GM23338 (cell line): Measurements from ENCODE around the gene KDM4C. TPM values are rescaled to one million over a fixed set of nuclear protein-coding genes. Genes with fewer than 3 reads are reported as not detected.

Experiments
- ATAC-seq: fragments of 200-7000 bp; cut with Tn5 transposase; 3 replicates; pipeline ENCODE4 v1.9.1; 2020
- DNase-seq: peaks from one replicate; pipeline ENCODE4 v3.0.0-alpha.2; 2015; ENCODE audit warnings: low spot score
- H2AFZ ChIP-seq: fragments of 200-600 bp; sonication (generic); 2 replicates; pipeline ENCODE4 v1.8.0; 2016; ENCODE audit warnings: antibody characterized with exemption, mild to moderate bottlenecking, moderate library complexity
- H3F3A ChIP-seq: fragments of 200-600 bp; sonication (generic); replicated peaks from 2 replicates; pipeline ENCODE4 v1.8.0; 2017; ENCODE audit warnings: antibody characterized with exemption, mixed run types, low read depth
- H3K27ac ChIP-seq: fragments of 200-600 bp; sonication (generic); 2 replicates; pipeline ENCODE4 v1.6.1; 2016; ENCODE audit warnings: low read depth
- H3K27me3 ChIP-seq: fragments of 200-600 bp; sonication (generic); 2 replicates; pipeline ENCODE4 v1.8.0; 2016; ENCODE audit warnings: mild to moderate bottlenecking, mixed run types, moderate library complexity; ENCODE audit not compliant: insufficient read depth
- H3K36me3 ChIP-seq: fragments of 200-600 bp; sonication (generic); 2 replicates; pipeline ENCODE4 v1.8.0; 2016; ENCODE audit warnings: mild to moderate bottlenecking; ENCODE audit not compliant: insufficient read depth
- H3K4me1 ChIP-seq: fragments of 200-600 bp; sonication (generic); 2 replicates; pipeline ENCODE4 v1.8.0; 2016; ENCODE audit warnings: mild to moderate bottlenecking, moderate library complexity; ENCODE audit not compliant: insufficient read depth
- H3K4me2 ChIP-seq: fragments of 200-600 bp; sonication (generic); 2 replicates; pipeline ENCODE4 v1.7.1; 2017; ENCODE audit warnings: mixed run types
- H3K4me3 ChIP-seq: fragments of 200-600 bp; sonication (generic); 2 replicates; pipeline ENCODE4 v1.6.1; 2016; ENCODE audit warnings: mixed run types
- H3K79me2 ChIP-seq: fragments of 200-600 bp; sonication (generic); replicated peaks from 2 replicates; pipeline ENCODE4 v1.8.0; 2017; ENCODE audit warnings: mild to moderate bottlenecking; ENCODE audit not compliant: insufficient read depth
- H3K9me2 ChIP-seq: fragments of 200-600 bp; sonication (generic); 2 replicates; pipeline ENCODE4 v1.8.0; 2017; ENCODE audit not compliant: insufficient read depth
- H4K20me1 ChIP-seq: fragments of 200-600 bp; sonication (generic); replicated peaks from 2 replicates; pipeline ENCODE4 v1.8.0; 2017; ENCODE audit warnings: mild to moderate bottlenecking; ENCODE audit not compliant: insufficient read depth
- H3K27ac Mint-ChIP-seq: 2 replicates; pipeline ENCODE4 v1.8.0; 2020; ENCODE audit warnings: inconsistent platforms, mild to moderate bottlenecking, moderate library complexity, mixed read lengths
- H3K27me3 Mint-ChIP-seq: 3 replicates; pipeline ENCODE4 v1.8.0; 2022; ENCODE audit warnings: low read depth, mild to moderate bottlenecking, moderate library complexity, mixed read lengths, inconsistent platforms; ENCODE audit not compliant: insufficient read depth, poor library complexity
- H3K36me3 Mint-ChIP-seq: 3 replicates; pipeline ENCODE4 v1.8.0; 2021; ENCODE audit warnings: low read depth, mild to moderate bottlenecking, inconsistent platforms, moderate library complexity, mixed read lengths
- H3K4me1 Mint-ChIP-seq: 3 replicates; pipeline ENCODE4 v1.8.0; 2020; ENCODE audit warnings: mild to moderate bottlenecking, inconsistent platforms, mixed read lengths
- H3K4me3 Mint-ChIP-seq: 3 replicates; pipeline ENCODE4 v1.8.0; 2021; ENCODE audit warnings: moderate library complexity, mild to moderate bottlenecking, inconsistent platforms, mixed read lengths
- H3K9me3 Mint-ChIP-seq: 3 replicates; pipeline ENCODE4 v1.8.0; 2020; ENCODE audit warnings: moderate library complexity, mild to moderate bottlenecking, inconsistent platforms, mixed read lengths
- CREB1 ChIP-seq: fragments of 250-450 bp; sonication (Bioruptor Pico); IDR thresholded peaks from 2 replicates; pipeline ENCODE4 v1.5.0; 2020; ENCODE audit warnings: low read depth, mild to moderate bottlenecking, moderate library complexity
- EZH2 ChIP-seq: fragments of 200-600 bp; sonication (generic); IDR thresholded peaks from one replicate; pipeline ENCODE4 v1.8.0; 2017; ENCODE audit warnings: antibody characterized with exemption, mild to moderate bottlenecking, low read depth; ENCODE audit not compliant: unreplicated experiment
- EZH2phosphoT487 ChIP-seq: fragments of 200-600 bp; sonication (generic); IDR thresholded peaks from one replicate; pipeline ENCODE4 v1.8.1; 2018; ENCODE audit warnings: antibody characterized with exemption; ENCODE audit not compliant: unreplicated experiment
- JUNB ChIP-seq: IDR thresholded peaks from one replicate; pipeline ENCODE4 v1.6.1; 2016; ENCODE audit warnings: antibody characterized with exemption; ENCODE audit not compliant: unreplicated experiment
- NANOG ChIP-seq: IDR thresholded peaks from 2 replicates; pipeline ENCODE4 v1.6.1; 2016; ENCODE audit warnings: antibody characterized with exemption, borderline replicate concordance
- POLR2AphosphoS5 ChIP-seq: IDR thresholded peaks from 2 replicates; pipeline ENCODE4 v1.6.1; 2016; ENCODE audit warnings: antibody characterized with exemption, low read depth
- STAT1 ChIP-seq: IDR thresholded peaks from one replicate; pipeline ENCODE4 v1.6.1; 2016; ENCODE audit warnings: antibody characterized with exemption; ENCODE audit not compliant: unreplicated experiment
- ZNF114 ChIP-seq: fragments of 250-450 bp; sonication (Bioruptor Pico); IDR thresholded peaks from 2 replicates; pipeline ENCODE4 v1.5.0; 2020; ENCODE audit warnings: mild to moderate bottlenecking, moderate library complexity
- ZNF331 ChIP-seq: fragments of 250-450 bp; sonication (Bioruptor Pico); IDR thresholded peaks from 2 replicates; pipeline ENCODE4 v1.5.0; 2020; ENCODE audit warnings: low read depth, mild to moderate bottlenecking, moderate library complexity
- polyA plus RNA-seq: library from polyadenylated mRNA; unstranded; fragments of >200 nt; fragmentation: Nextera tagmentation; extraction: Ambion mirVana; gene quantifications from 2 replicates; pipeline ENCODE4 v1.2.1, GENCODE V29; 2016
- total RNA-seq: library from RNA; depleted of rRNA; stranded (reverse); fragments of >200 nt; shearing (Covaris generic); gene quantifications from 2 replicates; pipeline ENCODE4 v1.2.3, GENCODE V29; 2014
- TF ChIP-seq, protein P1 (sequence below): IDR thresholded peaks from 2 replicates; pipeline ENCODE4 v1.6.1; 2016; ENCODE audit warnings: antibody characterized with exemption
- TF ChIP-seq, protein P2 (sequence below): IDR thresholded peaks from one replicate; pipeline ENCODE4 v1.6.1; 2018; ENCODE audit warnings: antibody characterized with exemption; ENCODE audit not compliant: unreplicated experiment
- TF ChIP-seq, protein P3 (sequence below), 2 experiments: fragments of 200-600 bp in 1 of 2; sonication (generic) in 1 of 2; conservative IDR thresholded peaks; 2 replicates each; pipeline versions ENCODE4 v1.5.1 to v1.6.1; 2016 to 2017; ENCODE audit warnings: antibody characterized with exemption in 2 of 2, low read depth in 2 of 2, mild to moderate bottlenecking in 2 of 2, moderate library complexity in 1 of 2
- TF ChIP-seq, protein P4 (sequence below): fragments of 250-450 bp; sonication (Bioruptor Pico); IDR thresholded peaks from 2 replicates; pipeline ENCODE4 v1.5.0; 2020; ENCODE audit warnings: mild to moderate bottlenecking, moderate library complexity

KDM4C gene
- total and polyA plus RNA-seq, 2 experiments from 2014 or later, result 12.0 to 43.8 TPM

DNA sequence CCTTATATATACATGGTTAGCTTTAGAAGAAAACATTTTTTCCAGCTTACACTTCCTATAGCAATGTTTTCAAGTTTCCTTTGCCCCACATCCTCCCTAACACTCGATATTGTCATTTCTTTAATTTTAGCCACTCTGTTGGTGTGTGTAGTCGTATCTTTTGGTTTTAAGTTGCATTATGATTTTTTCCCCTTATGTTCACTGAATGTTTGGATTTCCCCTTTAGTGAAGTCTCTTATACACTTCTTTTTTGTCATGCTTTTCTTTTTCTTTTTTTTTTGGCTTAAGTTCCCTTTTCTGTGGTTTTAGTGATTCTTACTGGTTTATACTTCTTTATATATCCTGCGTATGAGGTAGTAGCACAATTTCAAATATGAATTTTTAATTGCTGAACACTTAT is 58.8 kb downstream of the KDM4C start:
- H3K4me1 ChIP-seq, result peaks cover 26% of the 10 kb centered on the region
- H3K4me3 ChIP-seq, result no peak overlapping the region
- Mint-ChIP-seq H3K36me3 (peaks cover 6% of the 10 kb centered on the region; the same call in 2 of the 3 replicates), H3K4me1 (peaks cover 23% of the 10 kb centered on the region), H3K27me3 (peaks cover 2% of the 10 kb centered on the region), H3K9me3 (no peaks in the 10 kb centered on the region), H3K27ac (no peak overlapping the region), H3K4me3 (no peak overlapping the region)
- no peaks in the 10 kb centered on the region for H4K20me1 ChIP-seq
- H2AFZ ChIP-seq, result no peak overlapping the region
- H3K4me2 ChIP-seq, result no peak overlapping the region
- H3F3A ChIP-seq, result no peaks in the 10 kb centered on the region
- no peak for DNase-seq
- H3K27me3 ChIP-seq, result no peaks in the 10 kb centered on the region
- TF ChIP-seq NANOG, result no peak
- TF ChIP-seq, protein P1, sequence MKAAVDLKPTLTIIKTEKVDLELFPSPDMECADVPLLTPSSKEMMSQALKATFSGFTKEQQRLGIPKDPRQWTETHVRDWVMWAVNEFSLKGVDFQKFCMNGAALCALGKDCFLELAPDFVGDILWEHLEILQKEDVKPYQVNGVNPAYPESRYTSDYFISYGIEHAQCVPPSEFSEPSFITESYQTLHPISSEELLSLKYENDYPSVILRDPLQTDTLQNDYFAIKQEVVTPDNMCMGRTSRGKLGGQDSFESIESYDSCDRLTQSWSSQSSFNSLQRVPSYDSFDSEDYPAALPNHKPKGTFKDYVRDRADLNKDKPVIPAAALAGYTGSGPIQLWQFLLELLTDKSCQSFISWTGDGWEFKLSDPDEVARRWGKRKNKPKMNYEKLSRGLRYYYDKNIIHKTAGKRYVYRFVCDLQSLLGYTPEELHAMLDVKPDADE, result no peak
- no peak for TF ChIP-seq EZH2
- no peak for TF ChIP-seq CREB1 (CRISPR knock-in tag)
- TF ChIP-seq, protein P2, sequence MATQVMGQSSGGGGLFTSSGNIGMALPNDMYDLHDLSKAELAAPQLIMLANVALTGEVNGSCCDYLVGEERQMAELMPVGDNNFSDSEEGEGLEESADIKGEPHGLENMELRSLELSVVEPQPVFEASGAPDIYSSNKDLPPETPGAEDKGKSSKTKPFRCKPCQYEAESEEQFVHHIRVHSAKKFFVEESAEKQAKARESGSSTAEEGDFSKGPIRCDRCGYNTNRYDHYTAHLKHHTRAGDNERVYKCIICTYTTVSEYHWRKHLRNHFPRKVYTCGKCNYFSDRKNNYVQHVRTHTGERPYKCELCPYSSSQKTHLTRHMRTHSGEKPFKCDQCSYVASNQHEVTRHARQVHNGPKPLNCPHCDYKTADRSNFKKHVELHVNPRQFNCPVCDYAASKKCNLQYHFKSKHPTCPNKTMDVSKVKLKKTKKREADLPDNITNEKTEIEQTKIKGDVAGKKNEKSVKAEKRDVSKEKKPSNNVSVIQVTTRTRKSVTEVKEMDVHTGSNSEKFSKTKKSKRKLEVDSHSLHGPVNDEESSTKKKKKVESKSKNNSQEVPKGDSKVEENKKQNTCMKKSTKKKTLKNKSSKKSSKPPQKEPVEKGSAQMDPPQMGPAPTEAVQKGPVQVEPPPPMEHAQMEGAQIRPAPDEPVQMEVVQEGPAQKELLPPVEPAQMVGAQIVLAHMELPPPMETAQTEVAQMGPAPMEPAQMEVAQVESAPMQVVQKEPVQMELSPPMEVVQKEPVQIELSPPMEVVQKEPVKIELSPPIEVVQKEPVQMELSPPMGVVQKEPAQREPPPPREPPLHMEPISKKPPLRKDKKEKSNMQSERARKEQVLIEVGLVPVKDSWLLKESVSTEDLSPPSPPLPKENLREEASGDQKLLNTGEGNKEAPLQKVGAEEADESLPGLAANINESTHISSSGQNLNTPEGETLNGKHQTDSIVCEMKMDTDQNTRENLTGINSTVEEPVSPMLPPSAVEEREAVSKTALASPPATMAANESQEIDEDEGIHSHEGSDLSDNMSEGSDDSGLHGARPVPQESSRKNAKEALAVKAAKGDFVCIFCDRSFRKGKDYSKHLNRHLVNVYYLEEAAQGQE, result no peak
- no peak for TF ChIP-seq ZNF114 (CRISPR knock-in tag)
- no peak for TF ChIP-seq EZH2phosphoT487
- TF ChIP-seq STAT1, result no peak
- TF ChIP-seq, protein P3, sequence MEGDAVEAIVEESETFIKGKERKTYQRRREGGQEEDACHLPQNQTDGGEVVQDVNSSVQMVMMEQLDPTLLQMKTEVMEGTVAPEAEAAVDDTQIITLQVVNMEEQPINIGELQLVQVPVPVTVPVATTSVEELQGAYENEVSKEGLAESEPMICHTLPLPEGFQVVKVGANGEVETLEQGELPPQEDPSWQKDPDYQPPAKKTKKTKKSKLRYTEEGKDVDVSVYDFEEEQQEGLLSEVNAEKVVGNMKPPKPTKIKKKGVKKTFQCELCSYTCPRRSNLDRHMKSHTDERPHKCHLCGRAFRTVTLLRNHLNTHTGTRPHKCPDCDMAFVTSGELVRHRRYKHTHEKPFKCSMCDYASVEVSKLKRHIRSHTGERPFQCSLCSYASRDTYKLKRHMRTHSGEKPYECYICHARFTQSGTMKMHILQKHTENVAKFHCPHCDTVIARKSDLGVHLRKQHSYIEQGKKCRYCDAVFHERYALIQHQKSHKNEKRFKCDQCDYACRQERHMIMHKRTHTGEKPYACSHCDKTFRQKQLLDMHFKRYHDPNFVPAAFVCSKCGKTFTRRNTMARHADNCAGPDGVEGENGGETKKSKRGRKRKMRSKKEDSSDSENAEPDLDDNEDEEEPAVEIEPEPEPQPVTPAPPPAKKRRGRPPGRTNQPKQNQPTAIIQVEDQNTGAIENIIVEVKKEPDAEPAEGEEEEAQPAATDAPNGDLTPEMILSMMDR (conservative IDR thresholded peaks at IDR 0.05; ENCODE audit: low read depth in 2 of 2), result no peak
- TF ChIP-seq JUNB, result no peak
- TF ChIP-seq, protein P4, sequence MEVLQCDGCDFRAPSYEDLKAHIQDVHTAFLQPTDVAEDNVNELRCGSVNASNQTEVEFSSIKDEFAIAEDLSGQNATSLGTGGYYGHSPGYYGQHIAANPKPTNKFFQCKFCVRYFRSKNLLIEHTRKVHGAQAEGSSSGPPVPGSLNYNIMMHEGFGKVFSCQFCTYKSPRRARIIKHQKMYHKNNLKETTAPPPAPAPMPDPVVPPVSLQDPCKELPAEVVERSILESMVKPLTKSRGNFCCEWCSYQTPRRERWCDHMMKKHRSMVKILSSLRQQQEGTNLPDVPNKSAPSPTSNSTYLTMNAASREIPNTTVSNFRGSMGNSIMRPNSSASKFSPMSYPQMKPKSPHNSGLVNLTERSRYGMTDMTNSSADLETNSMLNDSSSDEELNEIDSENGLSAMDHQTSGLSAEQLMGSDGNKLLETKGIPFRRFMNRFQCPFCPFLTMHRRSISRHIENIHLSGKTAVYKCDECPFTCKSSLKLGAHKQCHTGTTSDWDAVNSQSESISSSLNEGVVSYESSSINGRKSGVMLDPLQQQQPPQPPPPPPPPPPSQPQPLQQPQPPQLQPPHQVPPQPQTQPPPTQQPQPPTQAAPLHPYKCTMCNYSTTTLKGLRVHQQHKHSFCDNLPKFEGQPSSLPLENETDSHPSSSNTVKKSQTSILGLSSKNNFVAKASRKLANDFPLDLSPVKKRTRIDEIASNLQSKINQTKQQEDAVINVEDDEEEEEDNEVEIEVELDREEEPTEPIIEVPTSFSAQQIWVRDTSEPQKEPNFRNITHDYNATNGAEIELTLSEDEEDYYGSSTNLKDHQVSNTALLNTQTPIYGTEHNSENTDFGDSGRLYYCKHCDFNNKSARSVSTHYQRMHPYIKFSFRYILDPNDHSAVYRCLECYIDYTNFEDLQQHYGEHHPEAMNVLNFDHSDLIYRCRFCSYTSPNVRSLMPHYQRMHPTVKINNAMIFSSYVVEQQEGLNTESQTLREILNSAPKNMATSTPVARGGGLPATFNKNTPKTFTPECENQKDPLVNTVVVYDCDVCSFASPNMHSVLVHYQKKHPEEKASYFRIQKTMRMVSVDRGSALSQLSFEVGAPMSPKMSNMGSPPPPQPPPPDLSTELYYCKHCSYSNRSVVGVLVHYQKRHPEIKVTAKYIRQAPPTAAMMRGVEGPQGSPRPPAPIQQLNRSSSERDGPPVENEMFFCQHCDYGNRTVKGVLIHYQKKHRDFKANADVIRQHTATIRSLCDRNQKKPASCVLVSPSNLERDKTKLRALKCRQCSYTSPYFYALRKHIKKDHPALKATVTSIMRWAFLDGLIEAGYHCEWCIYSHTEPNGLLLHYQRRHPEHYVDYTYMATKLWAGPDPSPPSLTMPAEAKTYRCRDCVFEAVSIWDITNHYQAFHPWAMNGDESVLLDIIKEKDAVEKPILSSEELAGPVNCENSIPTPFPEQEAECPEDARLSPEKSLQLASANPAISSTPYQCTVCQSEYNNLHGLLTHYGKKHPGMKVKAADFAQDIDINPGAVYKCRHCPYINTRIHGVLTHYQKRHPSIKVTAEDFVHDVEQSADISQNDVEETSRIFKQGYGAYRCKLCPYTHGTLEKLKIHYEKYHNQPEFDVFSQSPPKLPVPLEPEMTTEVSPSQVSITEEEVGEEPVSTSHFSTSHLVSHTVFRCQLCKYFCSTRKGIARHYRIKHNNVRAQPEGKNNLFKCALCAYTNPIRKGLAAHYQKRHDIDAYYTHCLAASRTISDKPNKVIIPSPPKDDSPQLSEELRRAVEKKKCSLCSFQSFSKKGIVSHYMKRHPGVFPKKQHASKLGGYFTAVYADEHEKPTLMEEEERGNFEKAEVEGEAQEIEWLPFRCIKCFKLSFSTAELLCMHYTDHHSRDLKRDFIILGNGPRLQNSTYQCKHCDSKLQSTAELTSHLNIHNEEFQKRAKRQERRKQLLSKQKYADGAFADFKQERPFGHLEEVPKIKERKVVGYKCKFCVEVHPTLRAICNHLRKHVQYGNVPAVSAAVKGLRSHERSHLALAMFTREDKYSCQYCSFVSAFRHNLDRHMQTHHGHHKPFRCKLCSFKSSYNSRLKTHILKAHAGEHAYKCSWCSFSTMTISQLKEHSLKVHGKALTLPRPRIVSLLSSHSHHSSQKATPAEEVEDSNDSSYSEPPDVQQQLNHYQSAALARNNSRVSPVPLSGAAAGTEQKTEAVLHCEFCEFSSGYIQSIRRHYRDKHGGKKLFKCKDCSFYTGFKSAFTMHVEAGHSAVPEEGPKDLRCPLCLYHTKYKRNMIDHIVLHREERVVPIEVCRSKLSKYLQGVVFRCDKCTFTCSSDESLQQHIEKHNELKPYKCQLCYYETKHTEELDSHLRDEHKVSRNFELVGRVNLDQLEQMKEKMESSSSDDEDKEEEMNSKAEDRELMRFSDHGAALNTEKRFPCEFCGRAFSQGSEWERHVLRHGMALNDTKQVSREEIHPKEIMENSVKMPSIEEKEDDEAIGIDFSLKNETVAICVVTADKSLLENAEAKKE (CRISPR knock-in tag), result no peak
- no peak for TF ChIP-seq POLR2AphosphoS5
- no peak for TF ChIP-seq ZNF331 (CRISPR knock-in tag)
- no peaks in the 10 kb centered on the region for H3K9me2 ChIP-seq
- no peak overlapping the region for H3K27ac ChIP-seq
- H3K79me2 ChIP-seq, result no peaks in the 10 kb centered on the region
- no peaks in the 10 kb centered on the region for H3K36me3 ChIP-seq
- ATAC-seq, result no peak
